ENCODE data around the gene CDON. TPM values are rescaled to one million over a fixed set of nuclear protein-coding genes. Genes with fewer than 3 reads are reported as not detected.
A peak's percentile ranks its signal among the peaks of the same experiment; 100 is the strongest.

Gene CDON
- total RNA-seq, 2 donors from 2014 or later, result 1.8 to 2.6 TPM

GRCh38 chr11:126072141-126072741 is 9.6 kb upstream of the CDON start:
- no peak for ATAC-seq (replicated peaks)
- H3K27ac Mint-ChIP-seq, result no peak overlapping the region
- no peaks in the 10 kb centered on the region for H3K36me3 Mint-ChIP-seq (ENCODE audit: low read depth)
- no peaks in the 10 kb centered on the region for H3K4me1 Mint-ChIP-seq
- H3K4me3 Mint-ChIP-seq, result no peak overlapping the region
- H3K9me3 Mint-ChIP-seq, result no peaks in the 10 kb centered on the region
- peaks cover 5% of the 10 kb centered on the region for H3K27me3 Mint-ChIP-seq

GRCh38 chr11:126063507-126063852 is 814 bp upstream of the CDON start:
- no peaks in the 10 kb centered on the region for H3K9me3 Mint-ChIP-seq
- H3K4me3 Mint-ChIP-seq, result peak overlapping the region; percentile 68
- peaks cover 5% of the 10 kb centered on the region for H3K4me1 Mint-ChIP-seq
- ATAC-seq (replicated peaks), result no peak
- H3K27me3 Mint-ChIP-seq, result peaks cover 12% of the 10 kb centered on the region
- H3K36me3 Mint-ChIP-seq (ENCODE audit: low read depth), result no peaks in the 10 kb centered on the region
- peak overlapping the region; percentile 95 for H3K27ac Mint-ChIP-seq

- ATAC-seq (replicated peaks), result no peak
- no peaks in the 10 kb centered on the region for H3K36me3 Mint-ChIP-seq (ENCODE audit: low read depth)
- peaks cover 5% of the 10 kb centered on the region for H3K4me1 Mint-ChIP-seq
- H3K27me3 Mint-ChIP-seq, result peaks cover 7% of the 10 kb centered on the region
- H3K9me3 Mint-ChIP-seq, result no peaks in the 10 kb centered on the region
- H3K4me3 Mint-ChIP-seq, result peak overlapping the region; percentile 79
- H3K27ac Mint-ChIP-seq, result peak overlapping the region; percentile 80
Measured at GRCh38 chr11:126061707-126062678, 673 bp downstream of the CDON start.

GRCh38 chr11:126060757-126061171 is 1.9 kb downstream of the CDON start:
- H3K36me3 Mint-ChIP-seq (ENCODE audit: low read depth), result no peaks in the 10 kb centered on the region
- H3K27me3 Mint-ChIP-seq, result peaks cover 7% of the 10 kb centered on the region
- H3K4me3 Mint-ChIP-seq, result no peak overlapping the region
- ATAC-seq (replicated peaks), result no peak
- no peak overlapping the region for H3K27ac Mint-ChIP-seq
- H3K9me3 Mint-ChIP-seq, result no peaks in the 10 kb centered on the region
- H3K4me1 Mint-ChIP-seq, result peaks cover 5% of the 10 kb centered on the region

- H3K9me3 Mint-ChIP-seq, result no peaks in the 10 kb centered on the region
- H3K4me3 Mint-ChIP-seq, result no peak overlapping the region
- peaks cover 5% of the 10 kb centered on the region for H3K4me1 Mint-ChIP-seq
- no peak for ATAC-seq (replicated peaks)
- H3K36me3 Mint-ChIP-seq (ENCODE audit: low read depth), result no peaks in the 10 kb centered on the region
- peaks cover 7% of the 10 kb centered on the region for H3K27me3 Mint-ChIP-seq
- H3K27ac Mint-ChIP-seq, result no peak overlapping the region
Measured at GRCh38 chr11:126059238-126059781, 3.4 kb downstream of the CDON start.

- Mint-ChIP-seq H3K27me3 (peaks cover 7% of the 10 kb centered on the region), H3K27ac (no peak overlapping the region), H3K36me3 (ENCODE audit: low read depth) (no peaks in the 10 kb centered on the region), H3K9me3 (no peaks in the 10 kb centered on the region), H3K4me1 (peaks cover 5% of the 10 kb centered on the region), H3K4me3 (no peak overlapping the region)
- ATAC-seq (replicated peaks), result no peak
Measured at GRCh38 chr11:126058105-126058874, 4.4 kb downstream of the CDON start.

GRCh38 chr11:126054882-126055281 is 7.8 kb downstream of the CDON start:
- Mint-ChIP-seq H3K4me1 (no peaks in the 10 kb centered on the region), H3K27ac (no peak overlapping the region), H3K4me3 (no peak overlapping the region), H3K36me3 (ENCODE audit: low read depth) (no peaks in the 10 kb centered on the region), H3K9me3 (no peaks in the 10 kb centered on the region), H3K27me3 (no peaks in the 10 kb centered on the region)
- no peak for ATAC-seq (replicated peaks)

GRCh38 chr11:126054408-126054807 is 8.3 kb downstream of the CDON start:
- no peak for ATAC-seq (replicated peaks)
- Mint-ChIP-seq H3K4me3 (no peak overlapping the region), H3K27ac (no peak overlapping the region), H3K4me1 (no peaks in the 10 kb centered on the region), H3K36me3 (ENCODE audit: low read depth) (no peaks in the 10 kb centered on the region), H3K27me3 (no peaks in the 10 kb centered on the region), H3K9me3 (no peaks in the 10 kb centered on the region)

GRCh38 chr11:126053415-126054286 is 9.0 kb downstream of the CDON start:
- ATAC-seq (replicated peaks), result no peak

GRCh38 chr11:126051117-126051516 is 11.5 kb downstream of the CDON start:
- no peak overlapping the region for H3K4me3 Mint-ChIP-seq
- H3K36me3 Mint-ChIP-seq (ENCODE audit: low read depth), result no peaks in the 10 kb centered on the region
- no peak for ATAC-seq (replicated peaks)
- no peaks in the 10 kb centered on the region for H3K27me3 Mint-ChIP-seq
- no peak overlapping the region for H3K27ac Mint-ChIP-seq
- H3K9me3 Mint-ChIP-seq, result no peaks in the 10 kb centered on the region
- H3K4me1 Mint-ChIP-seq, result no peaks in the 10 kb centered on the region

More at GRCh38 chr11:126053415-126054286, 9.0 kb downstream of the CDON start:
- Mint-ChIP-seq H3K27ac (no peak overlapping the region), H3K9me3 (no peaks in the 10 kb centered on the region), H3K4me1 (no peaks in the 10 kb centered on the region), H3K4me3 (no peak overlapping the region), H3K27me3 (no peaks in the 10 kb centered on the region), H3K36me3 (ENCODE audit: low read depth) (no peaks in the 10 kb centered on the region)

GRCh38 chr11:126049159-126049558 is 13.5 kb downstream of the CDON start:
- no peak overlapping the region for H3K27ac Mint-ChIP-seq
- no peak for ATAC-seq (replicated peaks)
- H3K36me3 Mint-ChIP-seq (ENCODE audit: low read depth), result no peaks in the 10 kb centered on the region
- H3K27me3 Mint-ChIP-seq, result no peaks in the 10 kb centered on the region
- H3K9me3 Mint-ChIP-seq, result no peaks in the 10 kb centered on the region
- H3K4me1 Mint-ChIP-seq, result no peaks in the 10 kb centered on the region
- H3K4me3 Mint-ChIP-seq, result no peak overlapping the region

GRCh38 chr11:126048197-126048596 is 14.5 kb downstream of the CDON start:
- H3K27ac Mint-ChIP-seq, result no peak overlapping the region
- no peaks in the 10 kb centered on the region for H3K27me3 Mint-ChIP-seq
- no peak for ATAC-seq (replicated peaks)
- no peaks in the 10 kb centered on the region for H3K9me3 Mint-ChIP-seq
- no peaks in the 10 kb centered on the region for H3K36me3 Mint-ChIP-seq (ENCODE audit: low read depth)
- no peaks in the 10 kb centered on the region for H3K4me1 Mint-ChIP-seq
- no peak overlapping the region for H3K4me3 Mint-ChIP-seq

- H3K4me3 Mint-ChIP-seq, result no peak overlapping the region
- H3K9me3 Mint-ChIP-seq, result no peaks in the 10 kb centered on the region
- ATAC-seq (replicated peaks), result no peak
- H3K27ac Mint-ChIP-seq, result no peak overlapping the region
- H3K4me1 Mint-ChIP-seq, result no peaks in the 10 kb centered on the region
- no peaks in the 10 kb centered on the region for H3K27me3 Mint-ChIP-seq
- no peaks in the 10 kb centered on the region for H3K36me3 Mint-ChIP-seq (ENCODE audit: low read depth)
Measured at GRCh38 chr11:126046570-126047195, 16.0 kb downstream of the CDON start.

Measured in activated T-helper 17 cell treated with anti-CD3 and anti-CD28 coated beads, Interleukin-2, amount 50 U/mL, for 72 hours (primary cell).